ENCODE results near the gene EIF2D.

DNA sequence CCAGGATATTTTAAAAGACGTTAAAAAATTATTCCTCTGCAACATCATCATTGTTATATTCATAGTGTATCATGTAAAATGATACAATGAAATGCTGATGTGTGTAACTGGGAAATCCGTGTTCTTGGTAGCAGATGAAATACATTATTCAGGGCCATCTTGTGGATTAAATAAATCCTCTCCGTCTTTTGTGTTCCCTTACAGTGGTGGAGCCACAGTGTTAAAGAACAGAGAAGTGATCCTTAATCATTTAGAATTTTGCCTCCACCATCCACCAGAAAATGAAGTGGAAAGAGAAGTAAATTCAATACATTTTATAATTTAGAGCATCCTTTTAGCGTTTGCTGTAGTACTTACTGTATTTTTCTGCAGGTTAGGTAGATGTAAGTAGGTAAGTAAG is 24.4 kb upstream of the EIF2D start:
- TF ChIP-seq POLR2AphosphoS5 (IDR thresholded peaks at IDR 0.05) = no peak
- no peak for TF ChIP-seq CTCF (IDR thresholded peaks at IDR 0.05)
